K562 (cell line): ENCODE results near the gene GABRD. TPM values are rescaled to one million over a fixed set of nuclear protein-coding genes. Genes with fewer than 3 reads are reported as not detected.

Source experiments
- ATAC-seq: fragments of 200-7000 bp; cut with Tn5 transposase; 3 replicates; pipeline ENCODE4 v1.9.1; 2020; ENCODE audit warnings: moderate library complexity
- BruUV-seq: library from RNA; stranded (reverse); fragments of 400-500 nt; replicated peaks from 2 replicates; lab custom pipeline; 2021; lab: Mats Ljungman, UMichigan
- CTCF ChIA-PET: fragments of 300-600 bp; formaldehyde crosslinking; extraction: SDS; loops from one replicate; lab custom pipeline; 2021; ENCODE audit warnings: low intra/inter-chr PET ratio; lab: Yijun Ruan, JAX
- POLR2A ChIA-PET: fragments of 300-600, 350-650 bp; sonication (Branson Sonifier 250); formaldehyde crosslinking; extraction: SDS; loops from one replicate; lab custom pipeline; 2021; ENCODE audit warnings: antibody characterized with exemption, inconsistent platforms; lab: Yijun Ruan, JAX
- DNase-seq, 4 experiments: peaks; one replicate each; pipeline versions ENCODE4 v3.0.0 to v3.0.0-alpha.2; 2011 to 2018; ENCODE audit warnings: low spot score in 3 of 4, mixed read lengths in 3 of 4; ENCODE audit errors: extremely low read depth in 1 of 4
- FAIRE-seq: peaks from 2 replicates; lab custom pipeline; 2011; peaks lifted over from hg19 to GRCh38; lab: Jason Lieb, UNC
- H2AFZ ChIP-seq: 2 replicates; pipeline ENCODE4 v1.6.0; 2011; ENCODE audit warnings: low read depth, low read length, control low read depth, inconsistent platforms
- H3K27ac ChIP-seq: fragments of 200-600 bp; 3 replicates; pipeline ENCODE4 v1.8.0; 2011; ENCODE audit warnings: low read depth, mild to moderate bottlenecking, control low read depth, inconsistent platforms, low read length, moderate library complexity, mixed read lengths; ENCODE audit errors: extremely low read depth
- H3K27me3 ChIP-seq, 2 experiments: fragments of 300-600 bp in 1 of 2; 2 replicates in 1 of 2; 3 replicates in 1 of 2; pipeline versions ENCODE4 v1.6.0 to v1.8.0; 2011; ENCODE audit warnings: inconsistent platforms in 2 of 2, low read length in 2 of 2, mild to moderate bottlenecking in 1 of 2, mixed read lengths in 1 of 2, moderate library complexity in 1 of 2; ENCODE audit not compliant: control insufficient read depth in 2 of 2, insufficient read depth in 2 of 2
- H3K36me3 ChIP-seq: fragments of 300-600 bp; 3 replicates; pipeline ENCODE4 v1.8.0; 2011; ENCODE audit warnings: mild to moderate bottlenecking, low read length, inconsistent platforms; ENCODE audit not compliant: control insufficient read depth, insufficient read depth
- H3K4me1 ChIP-seq, 2 experiments: fragments of 200-600 bp in 1 of 2; replicated peaks in 1 of 2; 2 replicates in 1 of 2; 3 replicates in 1 of 2; pipeline versions ENCODE4 v1.5.1 to v1.8.0; 2011; ENCODE audit warnings: inconsistent platforms in 2 of 2, low read length in 2 of 2, mild to moderate bottlenecking in 1 of 2, mixed read lengths in 1 of 2, moderate library complexity in 1 of 2; ENCODE audit not compliant: control insufficient read depth in 2 of 2, insufficient read depth in 2 of 2
- H3K4me2 ChIP-seq: 2 replicates; pipeline ENCODE4 v1.6.1; 2011; ENCODE audit warnings: low read length, control low read depth, inconsistent platforms, mixed read lengths; ENCODE audit not compliant: insufficient read depth
- H3K4me3 ChIP-seq: fragments of 200-600 bp; sonication (generic), shearing (Covaris generic); 2 replicates; pipeline ENCODE4 v1.5.1; 2016; ENCODE audit warnings: control low read depth, inconsistent platforms
- H3K79me2 ChIP-seq: fragments of 200-600 bp; 3 replicates; pipeline ENCODE4 v1.8.0; 2011; ENCODE audit warnings: low read length, inconsistent platforms; ENCODE audit not compliant: control insufficient read depth, insufficient read depth
- H3K9ac ChIP-seq, 2 experiments: 2 replicates each; pipeline versions ENCODE4 v1.6.0 to v1.6.1; 2011; ENCODE audit warnings: low read depth in 2 of 2, low read length in 2 of 2, control low read depth in 1 of 2, inconsistent platforms in 1 of 2, mild to moderate bottlenecking in 1 of 2, mixed read lengths in 1 of 2; ENCODE audit not compliant: insufficient read depth in 1 of 2
- H3K9me1 ChIP-seq: one replicate; pipeline ENCODE4 v1.6.0; 2011; ENCODE audit warnings: inconsistent platforms, mild to moderate bottlenecking, low read length, moderate library complexity; ENCODE audit not compliant: control insufficient read depth, insufficient read depth
- H3K9me3 ChIP-seq: replicated peaks from 2 replicates; pipeline ENCODE4 v1.5.1; 2011; ENCODE audit warnings: low read depth, low read length, inconsistent platforms; ENCODE audit not compliant: control insufficient read depth, insufficient read depth
- H4K20me1 ChIP-seq: replicated peaks from 2 replicates; pipeline ENCODE4 v1.6.1; 2011; ENCODE audit warnings: low read length, inconsistent platforms, mixed read lengths; ENCODE audit not compliant: control insufficient read depth, insufficient read depth
- NR3C1 ChIP-seq: sonication (generic); formaldehyde crosslinking; IDR thresholded peaks from 2 replicates; pipeline ENCODE4 v1.8.1; 2022; ENCODE audit warnings: missing genetic modification reagents
- WGBS: fragments of 100-300 bp; shearing (Covaris generic); methylation state at CpG from one replicate; pipeline ENCODE4 v1.1.6; 2016; ENCODE audit warnings: low coverage, mixed read lengths; ENCODE audit not compliant: insufficient coverage; ENCODE audit errors: missing lambda C conversion rate; 5-methylcytosine and 5-hydroxymethylcytosine counted together
- in situ Hi-C: fragments of 300-500 bp; cut with MboI; formaldehyde crosslinking; loops from 4 replicates; pipeline ENCODE4 v1.15.0; 2018; ENCODE audit warnings: inconsistent platforms, mixed read lengths
- intact Hi-C: fragments of 100-400 bp; cut with micrococcal nuclease; formaldehyde crosslinking; loops from 2 replicates; pipeline ENCODE4 v1.14.2; 2022
- polyA plus RNA-seq, 8 experiments: library from polyadenylated mRNA; depleted of rRNA in 4 of 8; stranded (reverse) in 5 of 8; unstranded in 3 of 8; fragments of >200 nt; fragmentation: Nextera tagmentation in 2 of 8; fragmentation: Illumina TruSeq in 1 of 8; extraction: Ambion mirVana in 2 of 8; extraction: Trizol in 1 of 8; gene quantifications; 2 replicates each; pipeline versions ENCODE4 v1.2.1 to v1.2.3, GENCODE V29; 2011 to 2014; ENCODE audit warnings: inconsistent platforms in 1 of 8, missing spikeins in 1 of 8
- total RNA-seq, 7 experiments: library from RNA; depleted of rRNA in 6 of 7; stranded (reverse); fragments of >200 nt in 6 of 7; fragmentation: Illumina TruSeq in 2 of 7; extraction: Trizol in 2 of 7; gene quantifications; 2 replicates each; pipeline versions ENCODE4 v1.2.1 to v1.2.3, GENCODE V29; 2011 to 2021; ENCODE audit warnings: low replicate concordance in 1 of 7
- TF ChIP-seq, protein P1 (sequence below): fragments of 450-650 bp; IDR thresholded peaks from 2 replicates; pipeline ENCODE4 v1.6.1; 2016

GABRD gene
- total and polyA plus RNA-seq, 9 of the 15 experiments (the other 6 are each of a cell fraction or from before 2014, with no cell fraction given): 0.07 TPM; not detected in 8

DNA sequence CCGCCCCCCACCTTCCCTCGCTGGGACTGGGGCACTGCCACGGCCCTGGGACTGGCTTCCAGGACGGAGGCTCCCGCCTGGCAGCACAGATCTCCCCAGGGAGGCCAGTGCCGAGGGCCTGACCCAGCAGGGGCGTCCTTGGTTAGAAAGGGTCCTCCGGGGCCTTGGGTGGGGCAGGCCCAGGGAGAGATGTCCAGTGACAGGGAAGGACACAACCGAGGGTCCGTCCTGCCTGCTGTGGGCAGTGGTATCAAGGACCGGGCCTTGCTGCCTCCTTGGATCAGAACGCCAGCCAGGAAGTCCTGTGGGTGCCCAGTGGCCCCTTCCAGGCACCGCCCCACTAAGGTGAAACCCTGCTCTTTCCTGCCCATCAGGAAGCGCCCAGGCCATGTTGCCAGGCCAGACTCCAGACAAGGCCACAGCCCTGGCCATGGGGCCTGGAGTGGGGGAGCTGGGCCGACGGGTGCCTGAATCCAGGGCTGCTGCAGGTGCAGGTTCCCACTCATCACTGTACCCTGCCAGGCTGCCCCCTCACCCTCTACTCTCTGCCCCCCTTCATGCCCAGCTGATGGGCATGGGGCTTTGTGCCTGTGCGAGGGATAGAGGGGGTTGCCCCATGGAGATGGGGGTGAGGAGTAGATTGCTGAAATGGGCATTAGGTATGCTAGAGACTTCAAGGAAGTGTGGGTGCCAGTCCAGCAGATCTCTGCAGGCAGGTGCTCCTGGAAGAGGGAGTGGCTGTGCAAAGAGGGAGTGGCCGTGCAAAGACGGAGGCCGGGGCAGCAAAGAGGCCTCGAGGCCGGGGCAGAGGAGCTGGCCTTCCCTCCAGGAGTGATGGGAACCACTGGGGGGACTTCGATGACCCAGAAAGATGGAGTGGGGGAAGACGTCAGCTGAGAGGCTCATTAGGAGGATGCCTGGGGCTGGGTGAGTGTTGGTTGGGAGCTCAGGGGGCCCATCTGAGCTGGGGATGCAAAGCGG lies 28.9 kb downstream of the GABRD start:
- Histone ChIP-seq H3K9me3 (no peaks in the 10 kb centered on the region), H3K4me2 (no peak overlapping the region), H3K9ac (no peak overlapping the region)
- ChIA-PET POLR2A (interaction anchor here (0.7 kb wide), 1 partner anchor 13 kb away, joined by 3 read pairs; no protein-coding TSS in a partner anchor), CTCF (no interaction called here)
- intact Hi-C loops: loop anchor here (2.0 kb wide), 1 partner anchor 87 kb away; no protein-coding TSS in a partner anchor
- no peak for DNase-seq
- TF ChIP-seq, protein P1, sequence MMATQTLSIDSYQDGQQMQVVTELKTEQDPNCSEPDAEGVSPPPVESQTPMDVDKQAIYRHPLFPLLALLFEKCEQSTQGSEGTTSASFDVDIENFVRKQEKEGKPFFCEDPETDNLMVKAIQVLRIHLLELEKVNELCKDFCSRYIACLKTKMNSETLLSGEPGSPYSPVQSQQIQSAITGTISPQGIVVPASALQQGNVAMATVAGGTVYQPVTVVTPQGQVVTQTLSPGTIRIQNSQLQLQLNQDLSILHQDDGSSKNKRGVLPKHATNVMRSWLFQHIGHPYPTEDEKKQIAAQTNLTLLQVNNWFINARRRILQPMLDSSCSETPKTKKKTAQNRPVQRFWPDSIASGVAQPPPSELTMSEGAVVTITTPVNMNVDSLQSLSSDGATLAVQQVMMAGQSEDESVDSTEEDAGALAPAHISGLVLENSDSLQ: no peak
- TF ChIP-seq NR3C1 (CRISPR knock-in tag): no peak
- TF ChIP-seq, all 486 proteins: peak for 0
- in situ Hi-C loops: no loop called here
- FAIRE-seq (no peak), ATAC-seq (no peak)
- no peak overlapping the region for H3K4me3 ChIP-seq
- H2AFZ ChIP-seq: no peak overlapping the region
- WGBS: 1% methylated on average over 25 of the region's 25 CpGs
- H3K27ac ChIP-seq: no peak overlapping the region
- peaks cover 3% of the 10 kb centered on the region for H3K9me1 ChIP-seq
- H4K20me1 ChIP-seq: peaks cover 16% of the 10 kb centered on the region
- no peaks in the 10 kb centered on the region for H3K79me2 ChIP-seq
- H3K27me3 ChIP-seq: peaks cover 12 to 53% of the 10 kb centered on the region in 2 experiments; a peak in 4 of 5 replicates
- BruUV-seq: no TSS peak
- no peaks in the 10 kb centered on the region for H3K36me3 ChIP-seq
- peaks cover 0 to 66% of the 10 kb centered on the region in 2 experiments; a peak in 2 of 5 replicates for H3K4me1 ChIP-seq
